HCT116 (cell line): ENCODE results near the gene TDO2. TPM values are rescaled to one million over a fixed set of nuclear protein-coding genes. Genes with fewer than 3 reads are reported as not detected.

Source experiments
- ATAC-seq: fragments of 200-7000 bp; cut with Tn5 transposase; 2 replicates; pipeline ENCODE4 v1.9.1; 2020; ENCODE audit warnings: mild to moderate bottlenecking, moderate library complexity
- BruUV-seq: library from RNA; stranded (reverse); fragments of 400-500 nt; replicated peaks from 2 replicates; lab custom pipeline; 2021; lab: Mats Ljungman, UMichigan
- CTCF ChIA-PET: fragments of 300-600 bp; sonication (Branson Sonifier 250); formaldehyde crosslinking; loops from one replicate; lab custom pipeline; 2021; ENCODE audit warnings: antibody characterized with exemption; lab: Charles Lee
- POLR2A ChIA-PET: fragments of 300-600, 350-600 bp; sonication (Branson Sonifier 250); formaldehyde crosslinking; loops from one replicate; lab custom pipeline; 2021; ENCODE audit warnings: antibody characterized with exemption; lab: Charles Lee
- RAD21 ChIA-PET, 2 experiments: fragments of 300-600 bp; sonication (Branson Sonifier 250); formaldehyde crosslinking; loops; one replicate each; lab custom pipeline; 2023; ENCODE audit warnings: low total read pairs in 2 of 2; ENCODE audit not compliant: uncharacterized antibody in 2 of 2, unreplicated experiment in 2 of 2, low non-redundant PET in 1 of 2; lab: Charles Lee
- DNase-seq: peaks from one replicate; pipeline ENCODE4 v3.0.0-alpha.2; 2010; ENCODE audit warnings: low read depth, low spot score
- H2AFZ ChIP-seq: fragments of 200-600 bp; shearing (Covaris generic), sonication (generic); 2 replicates; pipeline ENCODE4 v1.6.1; 2017; ENCODE audit warnings: low read depth, mixed run types, mixed read lengths, antibody characterized with exemption, low read length; ENCODE audit not compliant: poor library complexity, severe bottlenecking
- H3K27ac ChIP-seq: 2 replicates; pipeline ENCODE4 v1.5.1; 2012; ENCODE audit warnings: low read depth, low read length
- H3K27me3 ChIP-seq: fragments of 200-600 bp; sonication (generic); 2 replicates; pipeline ENCODE4 v1.6.1; 2016; ENCODE audit warnings: mixed run types, low read length, mixed read lengths; ENCODE audit not compliant: insufficient read depth
- H3K36me3 ChIP-seq, 2 experiments: fragments of 200-500 bp in 1 of 2; fragments of 200-600 bp in 1 of 2; sonication (Bioruptor generic) in 1 of 2; sonication (generic) in 1 of 2; 2 replicates each; pipeline versions ENCODE4 v1.5.1 to v1.6.1; 2014 to 2016; ENCODE audit warnings: low read length in 2 of 2, inconsistent platforms in 1 of 2, mixed read lengths in 1 of 2, mixed run types in 1 of 2; ENCODE audit not compliant: insufficient read depth in 2 of 2, control insufficient read depth in 1 of 2
- H3K4me1 ChIP-seq, 2 experiments: fragments of 200-600 bp in 1 of 2; sonication (generic) in 1 of 2; 2 replicates each; pipeline versions ENCODE4 v1.5.1 to v1.6.1; 2012 to 2017; ENCODE audit warnings: low read length in 2 of 2, inconsistent platforms in 1 of 2, mild to moderate bottlenecking in 1 of 2, mixed read lengths in 1 of 2, mixed run types in 1 of 2, moderate library complexity in 1 of 2; ENCODE audit not compliant: insufficient read depth in 2 of 2, control insufficient read depth in 1 of 2
- H3K4me2 ChIP-seq: fragments of 200-600 bp; sonication (generic); 2 replicates; pipeline ENCODE4 v1.6.1; 2017; ENCODE audit warnings: mixed run types, low read length, mixed read lengths
- H3K4me3 ChIP-seq, 2 experiments: fragments of 200-600 bp in 1 of 2; sonication (generic) in 1 of 2; replicated peaks in 1 of 2; 2 replicates each; pipeline ENCODE4 v1.5.1; 2011 to 2016; ENCODE audit warnings: low read length in 2 of 2, control low read depth in 1 of 2, low read depth in 1 of 2, mild to moderate bottlenecking in 1 of 2, mixed read lengths in 1 of 2, mixed run types in 1 of 2
- H3K79me2 ChIP-seq: fragments of 200-600 bp; sonication (generic); 2 replicates; pipeline ENCODE4 v1.6.1; 2017; ENCODE audit warnings: mild to moderate bottlenecking, mixed run types, low read length, moderate library complexity, mixed read lengths; ENCODE audit not compliant: insufficient read depth
- H3K9ac ChIP-seq: fragments of 200-600 bp; sonication (generic); 2 replicates; pipeline ENCODE4 v1.6.1; 2016; ENCODE audit warnings: low read length, mixed read lengths
- H3K9me2 ChIP-seq: fragments of 200-600 bp; sonication (generic), shearing (Covaris generic); 2 replicates; pipeline ENCODE4 v1.6.1; 2017; ENCODE audit warnings: mixed run types, mild to moderate bottlenecking, moderate library complexity; ENCODE audit not compliant: insufficient read depth
- H3K9me3 ChIP-seq, 2 experiments: fragments of 200-500 bp in 1 of 2; fragments of 200-600 bp in 1 of 2; sonication (Bioruptor generic) in 1 of 2; sonication (generic) in 1 of 2; 2 replicates each; pipeline ENCODE4 v1.6.1; 2014 to 2017; ENCODE audit warnings: low read length in 2 of 2, mixed read lengths in 2 of 2, inconsistent platforms in 1 of 2, low read depth in 1 of 2, mild to moderate bottlenecking in 1 of 2, mixed run types in 1 of 2, moderate library complexity in 1 of 2; ENCODE audit not compliant: control insufficient read depth in 1 of 2, insufficient read depth in 1 of 2
- H4K20me1 ChIP-seq: fragments of 200-600 bp; sonication (generic), shearing (Covaris generic); 2 replicates; pipeline ENCODE4 v1.6.1; 2017; ENCODE audit warnings: mixed run types, mild to moderate bottlenecking, moderate library complexity; ENCODE audit not compliant: insufficient read depth
- CBX3 ChIP-seq: IDR thresholded peaks from 2 replicates; pipeline ENCODE4 v1.6.1; 2012; ENCODE audit warnings: low read depth
- CEBPB ChIP-seq: IDR thresholded peaks from 2 replicates; pipeline ENCODE4 v1.6.1; 2012; ENCODE audit warnings: low read depth
- CTCF ChIP-seq, 3 experiments: fragments of 200-600 bp in 1 of 3; sonication (generic) in 1 of 3; IDR thresholded peaks in 2 of 3; conservative IDR thresholded peaks in 1 of 3; 2 replicates each; pipeline ENCODE4 v1.5.1; 2012 to 2017; ENCODE audit warnings: low read depth in 2 of 3, low read length in 2 of 3, antibody characterized with exemption in 1 of 3, borderline replicate concordance in 1 of 3, control low read depth in 1 of 3, mild to moderate bottlenecking in 1 of 3, mixed read lengths in 1 of 3, mixed run types in 1 of 3, moderate library complexity in 1 of 3; ENCODE audit not compliant: insufficient read depth in 1 of 3
- EGR1 ChIP-seq: IDR thresholded peaks from 2 replicates; pipeline ENCODE4 v1.6.1; 2012; ENCODE audit warnings: low read depth
- ELF1 ChIP-seq: IDR thresholded peaks from 2 replicates; pipeline ENCODE4 v1.6.1; 2012; ENCODE audit warnings: low read depth, borderline replicate concordance
- RAD21 ChIP-seq: IDR thresholded peaks from 2 replicates; pipeline ENCODE4 v1.6.1; 2012; ENCODE audit warnings: low read depth, mild to moderate bottlenecking
- REST ChIP-seq: IDR thresholded peaks from 2 replicates; pipeline ENCODE4 v1.6.1; 2012; ENCODE audit warnings: low read depth
- SIN3A ChIP-seq: IDR thresholded peaks from 2 replicates; pipeline ENCODE4 v1.6.1; 2012; ENCODE audit warnings: low read depth
- SP1 ChIP-seq: IDR thresholded peaks from 2 replicates; pipeline ENCODE4 v1.6.1; 2012; ENCODE audit warnings: low read depth
- TCF7L2 ChIP-seq: IDR thresholded peaks from 2 replicates; pipeline ENCODE4 v1.7.0; 2011; ENCODE audit warnings: borderline replicate concordance, inconsistent platforms; ENCODE audit not compliant: insufficient read depth, insufficient read length; ENCODE audit errors: extremely low read depth
- YY1 ChIP-seq: IDR thresholded peaks from 2 replicates; pipeline ENCODE4 v1.6.1; 2011; ENCODE audit warnings: low read length, low read depth, moderate library complexity, mild to moderate bottlenecking; ENCODE audit not compliant: insufficient replicate concordance; ENCODE audit errors: extremely low read depth
- ZFX ChIP-seq: fragments of 450-650 bp; IDR thresholded peaks from 2 replicates; pipeline ENCODE4 v1.6.1; 2017
- intact Hi-C: fragments of 100-400 bp; cut with micrococcal nuclease; formaldehyde crosslinking; loops from 2 replicates; pipeline ENCODE4 v1.10.0; 2022
- total RNA-seq: library from RNA; stranded (reverse); gene quantifications from one replicate; pipeline ENCODE4 v1.2.1, GENCODE V29; 2021; ENCODE audit not compliant: unreplicated experiment

Gene TDO2
- total RNA-seq, 1 experiment from 2014 or later, result 0.27 TPM

GRCh38 chr4:155878611-155879010, 24.9 kb upstream of the TDO2 start:
- Histone ChIP-seq H3K9ac (no peak overlapping the region), H3K27ac (no peak overlapping the region), H3K4me3 (no peak overlapping the region), H3K27me3 (no peaks in the 10 kb centered on the region), H3K9me2 (no peaks in the 10 kb centered on the region), H4K20me1 (no peaks in the 10 kb centered on the region), H3K4me1 (no peaks in the 10 kb centered on the region), H3K4me2 (no peak overlapping the region), H3K36me3 (no peaks in the 10 kb centered on the region), H3K9me3 (no peaks in the 10 kb centered on the region), H2AFZ (no peak overlapping the region), H3K79me2 (no peaks in the 10 kb centered on the region)
- BruUV-seq, result no TSS peak
- DNase-seq, result no peak
- ATAC-seq, result no peak
- TF ChIP-seq RAD21 (no peak), REST (no peak), SIN3A (no peak), TCF7L2 (no peak), ZFX (no peak), CTCF (IDR thresholded peaks at IDR 0.05 in 2 of 3, conservative IDR thresholded peaks at IDR 0.05 in 1 of 3; ENCODE audit: borderline replicate concordance in 1 of 3, insufficient read depth in 1 of 3, low read depth in 2 of 3, low read length in 2 of 3) (no peak), EGR1 (no peak), ELF1 (no peak), CBX3 (no peak), SP1 (no peak), CEBPB (no peak), YY1 (no peak)
- intact Hi-C loops, result no loop called here
- ChIA-PET RAD21 (no interaction called here), CTCF (no interaction called here), POLR2A (no interaction called here)
